GM23338 (cell line): ENCODE results near the gene LMX1B. TPM values are rescaled to one million over a fixed set of nuclear protein-coding genes. Genes with fewer than 3 reads are reported as not detected.

Experiments
- ATAC-seq: fragments of 200-7000 bp; cut with Tn5 transposase; 3 replicates; pipeline ENCODE4 v1.9.1; 2020
- DNase-seq: peaks from one replicate; pipeline ENCODE4 v3.0.0-alpha.2; 2015; ENCODE audit warnings: low spot score
- H2AFZ ChIP-seq: fragments of 200-600 bp; sonication (generic); 2 replicates; pipeline ENCODE4 v1.8.0; 2016; ENCODE audit warnings: antibody characterized with exemption, mild to moderate bottlenecking, moderate library complexity
- H3F3A ChIP-seq: fragments of 200-600 bp; sonication (generic); replicated peaks from 2 replicates; pipeline ENCODE4 v1.8.0; 2017; ENCODE audit warnings: antibody characterized with exemption, mixed run types, low read depth
- H3K27ac ChIP-seq: fragments of 200-600 bp; sonication (generic); 2 replicates; pipeline ENCODE4 v1.6.1; 2016; ENCODE audit warnings: low read depth
- H3K27me3 ChIP-seq: fragments of 200-600 bp; sonication (generic); 2 replicates; pipeline ENCODE4 v1.8.0; 2016; ENCODE audit warnings: mild to moderate bottlenecking, mixed run types, moderate library complexity; ENCODE audit not compliant: insufficient read depth
- H3K36me3 ChIP-seq: fragments of 200-600 bp; sonication (generic); 2 replicates; pipeline ENCODE4 v1.8.0; 2016; ENCODE audit warnings: mild to moderate bottlenecking; ENCODE audit not compliant: insufficient read depth
- H3K4me1 ChIP-seq: fragments of 200-600 bp; sonication (generic); 2 replicates; pipeline ENCODE4 v1.8.0; 2016; ENCODE audit warnings: mild to moderate bottlenecking, moderate library complexity; ENCODE audit not compliant: insufficient read depth
- H3K4me2 ChIP-seq: fragments of 200-600 bp; sonication (generic); 2 replicates; pipeline ENCODE4 v1.7.1; 2017; ENCODE audit warnings: mixed run types
- H3K4me3 ChIP-seq: fragments of 200-600 bp; sonication (generic); 2 replicates; pipeline ENCODE4 v1.6.1; 2016; ENCODE audit warnings: mixed run types
- H3K79me2 ChIP-seq: fragments of 200-600 bp; sonication (generic); replicated peaks from 2 replicates; pipeline ENCODE4 v1.8.0; 2017; ENCODE audit warnings: mild to moderate bottlenecking; ENCODE audit not compliant: insufficient read depth
- H3K9me2 ChIP-seq: fragments of 200-600 bp; sonication (generic); 2 replicates; pipeline ENCODE4 v1.8.0; 2017; ENCODE audit not compliant: insufficient read depth
- H4K20me1 ChIP-seq: fragments of 200-600 bp; sonication (generic); replicated peaks from 2 replicates; pipeline ENCODE4 v1.8.0; 2017; ENCODE audit warnings: mild to moderate bottlenecking; ENCODE audit not compliant: insufficient read depth
- H3K27ac Mint-ChIP-seq: 2 replicates; pipeline ENCODE4 v1.8.0; 2020; ENCODE audit warnings: inconsistent platforms, mild to moderate bottlenecking, moderate library complexity, mixed read lengths
- H3K27me3 Mint-ChIP-seq: 3 replicates; pipeline ENCODE4 v1.8.0; 2022; ENCODE audit warnings: low read depth, mild to moderate bottlenecking, moderate library complexity, mixed read lengths, inconsistent platforms; ENCODE audit not compliant: insufficient read depth, poor library complexity
- H3K36me3 Mint-ChIP-seq: 3 replicates; pipeline ENCODE4 v1.8.0; 2021; ENCODE audit warnings: low read depth, mild to moderate bottlenecking, inconsistent platforms, moderate library complexity, mixed read lengths
- H3K4me1 Mint-ChIP-seq: 3 replicates; pipeline ENCODE4 v1.8.0; 2020; ENCODE audit warnings: mild to moderate bottlenecking, inconsistent platforms, mixed read lengths
- H3K4me3 Mint-ChIP-seq: 3 replicates; pipeline ENCODE4 v1.8.0; 2021; ENCODE audit warnings: moderate library complexity, mild to moderate bottlenecking, inconsistent platforms, mixed read lengths
- H3K9me3 Mint-ChIP-seq: 3 replicates; pipeline ENCODE4 v1.8.0; 2020; ENCODE audit warnings: moderate library complexity, mild to moderate bottlenecking, inconsistent platforms, mixed read lengths
- CTCF ChIP-seq, 2 experiments: fragments of 200-600 bp in 1 of 2; sonication (generic) in 1 of 2; conservative IDR thresholded peaks; 2 replicates each; pipeline versions ENCODE4 v1.5.1 to v1.6.1; 2016 to 2017; ENCODE audit warnings: antibody characterized with exemption in 2 of 2, low read depth in 2 of 2, mild to moderate bottlenecking in 2 of 2, moderate library complexity in 1 of 2
- EZH2 ChIP-seq: fragments of 200-600 bp; sonication (generic); IDR thresholded peaks from one replicate; pipeline ENCODE4 v1.8.0; 2017; ENCODE audit warnings: antibody characterized with exemption, mild to moderate bottlenecking, low read depth; ENCODE audit not compliant: unreplicated experiment
- EZH2phosphoT487 ChIP-seq: fragments of 200-600 bp; sonication (generic); IDR thresholded peaks from one replicate; pipeline ENCODE4 v1.8.1; 2018; ENCODE audit warnings: antibody characterized with exemption; ENCODE audit not compliant: unreplicated experiment
- JUNB ChIP-seq: IDR thresholded peaks from one replicate; pipeline ENCODE4 v1.6.1; 2016; ENCODE audit warnings: antibody characterized with exemption; ENCODE audit not compliant: unreplicated experiment
- NANOG ChIP-seq: IDR thresholded peaks from 2 replicates; pipeline ENCODE4 v1.6.1; 2016; ENCODE audit warnings: antibody characterized with exemption, borderline replicate concordance
- POLR2AphosphoS5 ChIP-seq: IDR thresholded peaks from 2 replicates; pipeline ENCODE4 v1.6.1; 2016; ENCODE audit warnings: antibody characterized with exemption, low read depth
- REST ChIP-seq: IDR thresholded peaks from one replicate; pipeline ENCODE4 v1.6.1; 2018; ENCODE audit warnings: antibody characterized with exemption; ENCODE audit not compliant: unreplicated experiment
- polyA plus RNA-seq: library from polyadenylated mRNA; unstranded; fragments of >200 nt; fragmentation: Nextera tagmentation; extraction: Ambion mirVana; gene quantifications from 2 replicates; pipeline ENCODE4 v1.2.1, GENCODE V29; 2016
- total RNA-seq: library from RNA; depleted of rRNA; stranded (reverse); fragments of >200 nt; shearing (Covaris generic); gene quantifications from 2 replicates; pipeline ENCODE4 v1.2.3, GENCODE V29; 2014

Gene LMX1B
- total and polyA plus RNA-seq, 2 experiments from 2014 or later: 0.08 to 0.21 TPM

- Mint-ChIP-seq H3K4me1 (peaks cover 26% of the 10 kb centered on the region), H3K4me3 (peak overlapping the region; percentile 34; the same call in 2 of the 3 replicates), H3K9me3 (no peaks in the 10 kb centered on the region), H3K27ac (no peak overlapping the region), H3K36me3 (no peaks in the 10 kb centered on the region; the same call in 2 of the 3 replicates), H3K27me3 (peaks cover 80% of the 10 kb centered on the region)
- Histone ChIP-seq H3K4me1 (peaks cover 14% of the 10 kb centered on the region), H3F3A (0 out of 2 replicates have a peak, but pooled peaks cover 3% of the 10 kb centered on the region), H3K9me2 (no peaks in the 10 kb centered on the region), H3K79me2 (no peaks in the 10 kb centered on the region), H3K27me3 (peaks cover 88% of the 10 kb centered on the region), H3K36me3 (no peaks in the 10 kb centered on the region), H3K27ac (no peak overlapping the region), H3K4me2 (peak overlapping the region; percentile 77), H4K20me1 (no peaks in the 10 kb centered on the region; the same call in 1 of the 2 replicates), H2AFZ (no peak overlapping the region; the same call in 1 of the 2 replicates), H3K4me3 (peak overlapping the region; percentile 50)
- no peak for TF ChIP-seq JUNB
- TF ChIP-seq EZH2: peak; percentile 63
- ATAC-seq (peak; percentile 33), DNase-seq (peak; percentile 40)
Observed at GRCh38 chr9:126682928-126683697, 69.4 kb downstream of the LMX1B start.

GRCh38 chr9:126683698-126684044 is 69.9 kb downstream of the LMX1B start:
- Histone ChIP-seq H4K20me1 (no peaks in the 10 kb centered on the region; the same call in 1 of the 2 replicates), H3K4me3 (peak overlapping the region; percentile 50), H3K36me3 (no peaks in the 10 kb centered on the region), H3K4me1 (peaks cover 8% of the 10 kb centered on the region; the same call in 1 of the 2 replicates), H3K79me2 (no peaks in the 10 kb centered on the region), H2AFZ (no peak overlapping the region), H3K9me2 (no peaks in the 10 kb centered on the region), H3K27ac (no peak overlapping the region), H3K27me3 (peaks cover 82% of the 10 kb centered on the region), H3K4me2 (peak overlapping the region; percentile 77), H3F3A (0 out of 2 replicates have a peak, but pooled peaks cover 3% of the 10 kb centered on the region)
- DNase-seq (no peak), ATAC-seq (no peak)
- H3K36me3 Mint-ChIP-seq: no peaks in the 10 kb centered on the region; the same call in 2 of the 3 replicates
- no peaks in the 10 kb centered on the region for H3K9me3 Mint-ChIP-seq
- H3K4me1 Mint-ChIP-seq: peaks cover 24% of the 10 kb centered on the region
- no peak overlapping the region for H3K27ac Mint-ChIP-seq
- no peak for TF ChIP-seq CTCF (conservative IDR thresholded peaks at IDR 0.05; ENCODE audit: low read depth in 2 of 2)
- peak overlapping the region; percentile 34; the same call in 2 of the 3 replicates for H3K4me3 Mint-ChIP-seq
- H3K27me3 Mint-ChIP-seq: peaks cover 76% of the 10 kb centered on the region

- Histone ChIP-seq H3F3A (0 out of 2 replicates have a peak, but pooled peaks cover 3% of the 10 kb centered on the region), H3K9me2 (no peaks in the 10 kb centered on the region), H3K4me1 (peaks cover 4% of the 10 kb centered on the region; the same call in 1 of the 2 replicates), H4K20me1 (no peaks in the 10 kb centered on the region; the same call in 1 of the 2 replicates), H3K4me2 (no peak overlapping the region), H2AFZ (no peak overlapping the region), H3K27ac (no peak overlapping the region), H3K4me3 (no peak overlapping the region), H3K36me3 (no peaks in the 10 kb centered on the region), H3K27me3 (peaks cover 76% of the 10 kb centered on the region), H3K79me2 (no peaks in the 10 kb centered on the region)
- no peak for ATAC-seq
- H3K4me1 Mint-ChIP-seq: peaks cover 24% of the 10 kb centered on the region
- no peaks in the 10 kb centered on the region; the same call in 2 of the 3 replicates for H3K36me3 Mint-ChIP-seq
- no peak for DNase-seq
- no peaks in the 10 kb centered on the region for H3K9me3 Mint-ChIP-seq
- no peak overlapping the region for H3K4me3 Mint-ChIP-seq
- no peak overlapping the region for H3K27ac Mint-ChIP-seq
- peaks cover 69% of the 10 kb centered on the region for H3K27me3 Mint-ChIP-seq
- TF ChIP-seq NANOG (no peak), REST (no peak), EZH2phosphoT487 (no peak), CTCF (conservative IDR thresholded peaks at IDR 0.05; ENCODE audit: low read depth in 2 of 2) (no peak), POLR2AphosphoS5 (no peak), JUNB (no peak)
Observed at GRCh38 chr9:126684345-126684744, 70.6 kb downstream of the LMX1B start.
